HG02642 (cell line): ENCODE data around the gene PCDHGC5.

Source experiments
- ATAC-seq: cut with Tn5 transposase; IDR thresholded peaks from one replicate; pipeline ENCODE4 v1.9.1; 2021; ENCODE audit warnings: mild to moderate bottlenecking; ENCODE audit not compliant: unreplicated experiment, poor library complexity

Gene PCDHGC5

GRCh38 chr5:141527426-141527825 is 38.5 kb downstream of the PCDHGC5 start:
- no peak for ATAC-seq

GRCh38 chr5:141528291-141528984 is 39.6 kb downstream of the PCDHGC5 start:
- ATAC-seq = no peak

GRCh38 chr5:141529002-141529401 is 40.1 kb downstream of the PCDHGC5 start:
- peak; percentile 59 for ATAC-seq

GRCh38 chr5:141529873-141530272 is 41.0 kb downstream of the PCDHGC5 start:
- ATAC-seq = peak; percentile 37

- no peak for ATAC-seq
Observed at GRCh38 chr5:141532726-141533125, 43.8 kb downstream of the PCDHGC5 start.

GRCh38 chr5:141533897-141534296 is 45.0 kb downstream of the PCDHGC5 start:
- ATAC-seq = no peak

- no peak for ATAC-seq
Observed at GRCh38 chr5:141534492-141535213, 45.8 kb downstream of the PCDHGC5 start.
